ENCODE data around the gene MILR1.
"Not testable (repeated sequence)": the region's sequence is repeated elsewhere in the genome, so short reads cannot be mapped to it uniquely, and the experiment has no call there.

MILR1 gene, protein sequence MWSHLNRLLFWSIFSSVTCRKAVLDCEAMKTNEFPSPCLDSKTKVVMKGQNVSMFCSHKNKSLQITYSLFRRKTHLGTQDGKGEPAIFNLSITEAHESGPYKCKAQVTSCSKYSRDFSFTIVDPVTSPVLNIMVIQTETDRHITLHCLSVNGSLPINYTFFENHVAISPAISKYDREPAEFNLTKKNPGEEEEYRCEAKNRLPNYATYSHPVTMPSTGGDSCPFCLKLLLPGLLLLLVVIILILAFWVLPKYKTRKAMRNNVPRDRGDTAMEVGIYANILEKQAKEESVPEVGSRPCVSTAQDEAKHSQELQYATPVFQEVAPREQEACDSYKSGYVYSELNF

DNA sequence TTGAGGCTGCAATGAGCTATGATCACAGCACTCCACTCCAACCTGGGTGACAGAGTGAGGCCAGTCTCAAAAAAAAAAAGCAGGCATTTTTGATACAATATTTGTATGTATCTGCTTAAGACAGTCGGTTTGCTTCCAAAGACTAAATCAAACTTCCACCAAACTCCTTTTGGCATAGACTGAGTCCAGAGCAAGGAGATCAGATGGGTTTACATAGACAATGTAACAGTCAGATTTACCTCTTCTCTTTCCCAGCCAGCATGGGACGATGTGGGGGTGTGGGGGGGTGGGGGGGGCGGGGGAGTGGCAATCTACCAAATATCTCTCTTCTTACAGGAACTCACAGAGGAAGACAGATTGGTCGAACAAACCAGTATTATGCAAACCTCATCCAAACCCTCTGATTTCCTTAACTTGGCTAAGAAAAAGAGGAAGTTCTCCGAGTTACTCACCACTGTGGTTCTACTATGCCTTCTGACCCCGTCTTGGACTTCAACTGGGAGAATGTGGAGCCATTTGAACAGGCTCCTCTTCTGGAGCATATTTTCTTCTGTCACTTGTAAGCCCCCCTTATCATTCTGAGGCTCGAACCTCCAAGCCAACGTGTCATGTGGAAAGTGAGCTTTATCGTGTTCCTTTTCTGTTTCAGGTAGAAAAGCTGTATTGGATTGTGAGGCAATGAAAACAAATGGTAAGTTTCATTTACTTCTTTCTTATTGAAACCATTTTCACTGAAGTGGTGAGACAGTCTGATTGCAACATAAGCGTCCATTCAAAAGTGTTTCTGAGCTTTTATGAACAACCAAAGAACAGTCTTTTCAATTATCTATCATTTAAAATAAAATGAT is at the start of gene MILR1:
Gene MILR1 (plus strand): TSS at position 451 of the 848 bp plus-strand sequence. CDS start 54 bp downstream, at position 505.
- no peak for DNase-seq (ENCODE audit: low read depth in 2 of 2)

DNA sequence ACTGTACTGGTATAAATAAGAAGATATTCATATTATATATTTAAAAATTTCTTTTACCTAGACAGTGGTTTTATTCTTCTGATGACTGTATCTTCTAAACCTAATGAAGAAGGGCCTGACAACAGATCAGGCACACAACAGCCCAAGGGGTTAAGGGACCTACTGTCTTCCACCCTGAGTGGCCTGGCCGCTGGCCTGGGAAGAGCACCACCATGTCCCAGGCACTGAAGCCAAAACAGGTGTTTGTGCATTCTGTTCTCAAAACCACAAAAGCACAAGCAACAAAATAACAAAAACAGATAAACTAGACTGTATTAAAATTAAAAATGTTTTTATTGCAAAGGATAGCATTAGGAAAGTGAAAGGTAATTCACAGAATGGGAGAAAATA is 49.2 kb upstream of the MILR1 start:
- no peak for DNase-seq (ENCODE audit: low read depth in 2 of 2)

DNA sequence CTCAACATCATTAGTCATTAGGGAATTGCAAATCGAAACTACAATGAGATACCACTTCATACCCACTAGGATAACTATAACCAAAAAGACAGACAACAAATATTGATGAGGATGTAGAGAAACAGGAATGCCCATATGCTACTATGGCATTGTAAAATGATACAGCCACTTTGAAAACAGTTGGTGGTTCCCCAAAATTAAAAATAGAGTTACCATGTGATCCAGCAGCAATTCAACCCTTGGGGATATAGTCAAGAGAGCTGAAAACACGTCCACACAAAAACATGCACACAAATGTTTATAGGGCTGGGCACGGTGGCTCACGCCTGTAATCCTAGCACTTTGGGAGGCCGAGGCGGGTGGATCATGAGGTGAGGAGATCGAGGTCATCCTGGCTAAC is 48.3 kb upstream of the MILR1 start:
- DNase-seq (ENCODE audit: low read depth in 2 of 2), result no peak

DNA sequence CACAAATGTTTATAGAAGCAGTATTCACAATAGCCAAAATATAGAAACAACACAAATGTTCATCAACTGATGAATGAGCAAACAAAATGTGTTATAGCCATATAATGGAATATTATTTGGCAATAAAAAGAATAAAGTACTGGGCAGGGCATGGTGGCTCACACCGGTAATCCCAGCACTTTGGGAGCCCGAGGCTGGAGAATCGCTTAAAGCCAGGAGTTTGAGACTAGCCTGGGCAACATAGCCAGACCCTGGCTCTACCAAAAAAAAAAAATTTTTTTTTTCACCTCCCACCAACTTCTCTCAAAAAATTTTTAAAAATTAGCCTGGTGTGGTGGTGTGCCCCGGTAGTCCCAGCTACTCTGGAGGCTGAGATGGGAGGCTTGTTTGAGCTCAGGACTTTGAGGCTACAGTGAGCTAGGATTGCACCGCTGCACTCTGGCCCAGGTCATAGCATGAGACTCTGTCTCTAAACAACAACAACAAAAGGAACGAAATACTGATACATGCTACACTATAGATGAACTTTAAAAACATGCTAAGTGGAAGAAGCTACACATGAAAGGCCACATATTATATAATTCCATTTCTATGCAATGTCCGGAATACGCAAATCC is 47.6 kb upstream of the MILR1 start:
- DNase-seq (ENCODE audit: low read depth in 2 of 2), result no peak

DNA sequence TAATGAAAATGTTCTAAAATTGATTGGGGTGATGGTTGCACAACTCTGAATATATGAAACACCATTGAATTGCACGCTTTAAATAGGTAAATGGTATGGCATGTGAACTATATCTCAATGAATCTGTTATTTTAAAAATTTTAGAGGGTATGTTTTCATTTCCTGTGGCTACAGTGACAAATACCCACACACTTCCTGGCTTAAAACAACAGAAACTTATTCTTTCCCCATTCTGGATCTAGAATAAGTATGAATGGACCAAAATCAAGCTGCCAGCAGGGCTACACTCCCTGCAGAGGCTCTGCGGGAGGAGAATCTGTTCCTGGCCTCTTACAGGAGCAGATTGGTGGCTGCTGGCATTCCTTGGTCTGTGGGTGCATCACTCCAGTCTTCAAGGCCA is 47.0 kb upstream of the MILR1 start:
- DNase-seq (ENCODE audit: low read depth in 2 of 2), result no peak

DNA sequence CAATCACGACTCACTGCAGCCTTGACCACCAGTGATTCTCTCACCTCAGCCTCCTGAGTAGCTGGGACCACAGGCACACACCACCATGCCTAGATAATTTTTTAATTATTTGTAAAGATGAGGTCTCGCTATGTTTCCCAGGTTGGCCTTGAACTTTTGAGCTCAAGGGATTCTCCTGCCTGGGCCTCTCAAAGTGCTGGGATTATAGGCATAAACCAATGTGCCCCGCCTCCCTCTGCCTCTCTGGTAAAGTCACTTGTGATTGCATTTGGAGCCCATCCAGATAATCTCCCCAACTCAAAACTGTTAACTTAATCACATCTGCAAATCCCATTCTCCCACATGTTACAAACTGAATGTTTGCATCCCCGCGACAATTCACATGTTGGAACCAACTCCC is 46.4 kb upstream of the MILR1 start:
- no peak for DNase-seq (ENCODE audit: low read depth in 2 of 2)

DNA sequence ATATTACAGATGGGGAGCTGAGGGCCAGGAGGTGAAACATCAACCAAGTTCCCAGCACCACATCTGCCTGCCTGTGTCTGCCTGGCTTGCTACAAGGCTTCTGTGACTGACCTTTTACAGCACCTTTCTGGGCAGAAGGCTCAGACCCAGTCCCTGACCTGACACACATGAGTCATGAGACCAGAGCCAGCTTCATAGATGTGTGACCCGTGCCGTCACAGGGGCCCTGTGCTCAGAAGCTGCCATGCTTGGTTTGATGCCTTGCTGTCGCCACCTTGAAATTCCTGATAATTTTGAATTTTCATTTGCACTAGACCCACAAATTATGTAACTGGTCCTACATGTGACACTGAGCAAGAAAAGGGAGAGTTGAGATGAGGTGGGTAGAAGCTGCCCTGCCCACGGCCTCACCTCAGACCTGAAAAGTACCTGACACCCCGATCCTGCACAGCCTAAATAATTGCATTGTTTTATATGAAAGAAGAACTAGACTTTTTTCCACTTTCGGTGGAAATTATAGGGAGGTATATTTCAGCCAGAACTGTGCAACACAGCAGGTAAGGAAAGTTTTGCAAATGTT is 44.9 kb upstream of the MILR1 start:
- DNase-seq (ENCODE audit: low read depth in 2 of 2), result no peak

DNA sequence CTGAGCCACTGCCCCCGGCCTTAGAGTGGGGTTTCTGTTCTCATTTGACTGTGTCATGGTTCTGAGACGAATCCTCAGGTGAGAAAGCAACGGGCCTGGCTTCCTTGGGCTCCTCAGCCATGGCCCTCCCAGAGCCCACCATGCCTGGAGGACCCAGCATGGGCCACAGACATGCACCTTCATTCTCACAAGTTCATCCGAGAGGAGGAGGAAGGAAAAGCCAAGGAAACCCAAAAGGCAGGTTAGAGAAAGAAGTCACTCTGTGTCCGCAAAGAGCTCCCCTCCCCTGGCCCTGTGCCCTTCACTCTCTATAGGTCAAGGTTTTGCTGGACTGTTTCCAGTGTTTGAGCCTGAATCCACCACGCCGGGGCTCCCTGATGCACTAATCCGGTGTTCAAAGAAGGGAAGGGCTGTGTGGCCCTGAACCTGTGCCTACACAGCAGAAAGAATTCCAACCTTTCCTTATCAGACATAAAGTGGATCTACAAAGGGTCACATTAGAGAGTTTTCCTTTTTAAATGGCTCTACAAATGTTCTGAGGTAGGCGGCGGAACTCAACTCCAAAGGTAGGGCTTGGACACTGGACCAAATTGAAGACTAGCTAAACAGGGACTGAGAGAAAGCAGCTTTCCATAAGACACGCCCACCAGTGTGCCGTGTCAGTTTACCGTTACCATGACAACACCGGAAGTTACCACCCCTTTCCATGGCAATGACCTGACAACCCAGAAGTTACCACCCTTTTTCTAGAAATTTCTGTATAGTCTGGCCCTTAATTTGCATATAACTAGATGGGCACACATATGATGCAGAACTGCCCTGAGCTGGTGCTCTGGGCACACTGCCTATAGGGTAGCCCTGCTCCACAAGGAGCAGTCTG is 42.4 kb upstream of the MILR1 start:
- no peak for DNase-seq (ENCODE audit: low read depth in 2 of 2)

DNA sequence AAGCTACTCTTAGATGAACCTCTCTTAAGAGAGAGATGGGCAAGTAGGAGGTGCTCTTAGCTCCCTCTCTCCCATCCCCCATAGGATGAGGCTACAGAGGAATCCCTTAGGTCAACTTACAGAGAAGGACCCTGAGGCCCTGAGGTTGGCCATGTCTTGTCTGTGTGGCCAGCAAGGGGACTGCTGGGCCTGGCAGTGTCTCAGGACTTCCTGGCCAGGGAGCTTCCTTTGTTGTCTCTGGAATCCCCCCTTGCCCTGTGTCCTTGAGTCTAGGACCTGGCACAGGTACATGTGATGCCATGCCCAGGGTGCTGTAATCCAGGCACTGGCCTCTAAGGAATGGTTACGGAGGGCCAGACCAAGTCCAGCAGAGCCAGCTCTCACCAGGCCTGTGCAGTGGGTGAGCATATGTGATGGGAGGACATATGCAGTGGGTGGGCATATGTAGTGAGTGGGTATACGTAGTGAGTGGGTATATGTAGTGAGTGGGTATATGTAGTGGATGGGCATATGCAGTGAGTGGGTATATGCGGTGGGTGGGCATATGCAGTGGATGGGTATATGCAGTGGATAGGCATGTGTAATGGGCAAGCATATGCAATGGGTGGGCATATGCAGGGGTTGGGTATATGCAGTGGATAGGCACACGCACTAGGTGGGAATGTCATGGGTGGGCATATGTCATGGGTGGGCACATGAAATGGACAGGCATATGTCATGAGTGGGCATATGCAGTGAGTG is 38.0 kb upstream of the MILR1 start:
- DNase-seq (ENCODE audit: low read depth in 2 of 2), result no peak

DNA sequence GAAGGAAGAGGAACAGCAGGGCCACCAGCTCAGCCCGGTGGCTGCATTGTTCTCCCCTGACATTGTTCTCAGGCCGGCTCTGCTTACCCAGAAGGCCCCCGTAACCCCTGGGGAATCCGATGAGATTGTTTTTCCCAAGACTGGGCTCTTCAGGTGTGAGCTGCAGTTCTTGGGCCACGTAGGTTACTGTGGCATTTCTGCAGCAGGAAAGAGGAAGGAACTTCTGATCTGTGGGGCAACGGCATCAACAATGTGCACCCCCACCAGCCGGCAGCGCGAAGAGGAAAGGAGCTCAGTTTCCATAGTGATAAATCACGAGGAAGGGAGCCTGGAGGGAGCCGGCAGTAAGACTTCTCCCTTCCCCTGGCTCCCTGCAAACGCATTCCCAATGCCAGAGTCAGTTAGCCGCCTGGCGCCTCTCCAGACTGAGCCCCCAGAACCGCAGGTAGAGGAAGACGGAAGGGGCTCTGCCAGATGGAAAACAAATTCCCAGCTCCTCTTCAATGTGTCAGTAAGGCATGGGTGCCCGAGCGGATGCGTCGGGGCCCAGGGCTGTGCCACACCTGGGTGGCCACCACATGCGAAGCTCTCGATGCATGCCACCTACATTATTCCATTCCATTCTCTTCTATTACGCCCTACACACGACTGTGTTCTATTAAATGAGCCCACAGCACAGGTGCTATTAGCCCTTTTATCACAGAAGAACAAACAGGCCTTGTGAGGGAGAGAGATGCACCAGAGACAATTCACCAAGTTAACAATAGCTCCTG is 36.7 kb upstream of the MILR1 start:
- DNase-seq (ENCODE audit: low read depth in 2 of 2), result no peak

DNA sequence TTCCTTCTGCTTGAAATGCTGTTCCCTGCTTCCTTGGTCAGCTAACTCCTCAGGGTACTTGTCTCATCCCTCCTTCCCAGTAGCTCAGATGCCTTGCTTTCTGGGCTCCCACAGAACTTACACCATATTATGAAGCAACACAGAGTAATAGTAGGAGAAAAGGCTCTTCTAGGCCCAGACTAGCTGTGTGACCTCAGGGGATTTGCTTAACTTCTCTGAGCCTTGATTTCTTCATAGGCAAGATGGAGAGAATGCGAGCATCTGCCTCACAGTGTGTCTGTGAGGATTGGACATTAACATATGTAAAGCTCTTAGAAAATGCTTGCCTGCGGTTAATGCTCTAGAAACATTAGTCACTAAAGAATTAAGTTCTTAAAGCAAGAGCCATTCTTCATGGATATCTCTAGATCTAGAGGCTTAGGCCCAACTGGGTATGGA is 36.0 kb upstream of the MILR1 start:
- no peak for DNase-seq (ENCODE audit: low read depth in 2 of 2)

DNA sequence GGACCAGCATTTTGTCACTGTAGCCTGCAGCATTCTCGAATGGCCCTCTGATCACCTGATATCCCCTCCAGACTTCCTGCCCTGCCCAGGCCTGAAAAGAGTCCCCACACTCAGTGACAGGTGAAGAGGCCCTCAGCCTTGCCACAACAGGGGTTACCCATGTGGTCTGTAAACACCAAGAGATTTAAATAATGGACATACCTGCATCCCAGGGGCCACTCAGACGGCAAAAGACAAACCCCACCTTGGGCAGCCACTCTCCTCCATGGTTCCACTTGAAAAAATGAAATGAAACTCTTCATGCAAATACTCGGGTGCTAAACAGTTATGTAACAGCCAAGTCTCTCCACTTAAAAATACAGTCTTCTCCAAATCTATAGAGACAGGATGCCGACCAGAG is 35.4 kb upstream of the MILR1 start:
- no peak for DNase-seq (ENCODE audit: low read depth in 2 of 2)

DNA sequence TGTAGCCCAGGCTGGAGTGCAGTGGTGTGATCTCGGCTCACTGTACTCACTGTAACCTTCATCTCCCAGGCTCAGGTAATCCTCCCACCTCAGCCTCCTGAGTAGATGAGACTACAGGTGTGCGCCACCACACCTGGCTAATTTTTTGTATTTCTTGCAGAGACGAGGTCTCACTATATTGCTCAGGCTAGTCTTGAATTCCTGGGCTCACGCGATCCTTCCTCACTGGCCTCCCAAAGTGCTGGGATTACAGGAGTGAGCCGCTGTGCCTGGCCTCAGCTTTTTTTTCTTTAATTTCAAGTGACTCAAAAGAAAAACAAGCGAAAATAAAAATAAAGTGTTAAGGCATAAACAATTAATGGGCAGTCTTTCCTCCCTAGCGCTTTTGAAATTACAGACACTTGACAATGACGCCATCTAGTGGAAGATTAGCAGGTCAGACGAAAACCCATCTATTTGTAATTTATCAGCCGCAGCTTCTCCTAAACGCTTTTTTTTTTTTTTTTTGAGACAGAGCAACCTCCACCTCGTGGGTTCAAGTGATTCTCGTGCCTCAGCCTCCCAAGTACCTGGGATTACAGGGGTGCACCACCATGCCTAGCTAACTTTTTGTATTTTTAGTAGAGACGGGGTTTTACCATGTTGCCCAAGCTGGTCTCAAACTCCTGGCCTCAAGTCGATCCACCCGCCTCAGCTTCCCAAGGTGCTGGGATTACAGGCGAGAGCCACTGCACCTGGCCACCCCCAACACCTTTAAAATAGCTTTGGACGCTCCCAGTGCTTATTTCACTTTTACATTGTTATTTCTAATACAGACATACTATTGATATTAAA is 30.2 kb upstream of the MILR1 start:
- DNase-seq (ENCODE audit: low read depth in 2 of 2), result no peak

DNA sequence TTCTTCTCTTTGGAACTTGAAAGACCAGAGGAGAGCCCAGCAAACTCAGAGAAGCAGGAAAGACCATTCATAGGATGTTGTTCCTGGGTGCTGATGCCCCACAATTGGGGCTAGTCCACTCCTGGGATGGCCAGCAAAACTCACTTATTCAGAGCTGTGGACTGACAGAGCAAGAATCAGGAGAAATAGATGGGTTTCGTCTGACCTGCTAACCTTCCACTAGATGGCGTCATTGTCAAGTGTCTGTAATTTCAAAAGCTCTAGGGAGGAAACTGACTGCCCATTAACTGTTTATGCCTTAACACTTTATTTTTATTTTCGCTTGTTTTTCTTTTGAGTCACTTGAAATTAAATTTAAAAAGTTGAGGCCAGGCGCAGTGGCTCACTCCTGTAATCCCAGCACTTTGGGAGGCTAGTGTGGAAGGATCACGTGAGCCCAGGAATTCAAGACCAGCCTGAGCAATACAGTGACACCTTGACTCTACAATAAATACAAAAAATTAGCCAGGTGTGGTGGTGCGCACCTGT is 28.7 kb upstream of the MILR1 start:
- DNase-seq (ENCODE audit: low read depth in 2 of 2), result no peak

DNA sequence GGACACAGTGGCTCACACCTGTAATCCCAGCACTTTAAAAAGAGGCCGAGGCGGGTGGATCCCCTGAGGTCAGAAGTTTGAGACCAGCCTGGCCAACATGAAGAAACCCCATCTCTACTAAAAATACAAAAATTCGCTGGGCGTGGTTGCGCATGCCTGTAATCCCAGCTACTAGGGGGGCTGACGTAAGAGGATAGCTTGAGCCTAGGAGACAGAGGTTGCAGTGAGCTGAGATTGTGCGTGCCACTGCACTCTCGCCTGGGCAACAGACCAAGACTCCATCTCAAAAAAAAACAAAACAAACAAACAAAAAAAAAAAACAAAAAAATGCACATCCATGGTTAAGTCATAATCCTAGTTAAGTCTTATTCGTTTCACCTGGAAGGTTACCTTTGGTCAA is 26.8 kb upstream of the MILR1 start:
- not testable (repeated sequence) for DNase-seq (ENCODE audit: low read depth in 2 of 2)

DNA sequence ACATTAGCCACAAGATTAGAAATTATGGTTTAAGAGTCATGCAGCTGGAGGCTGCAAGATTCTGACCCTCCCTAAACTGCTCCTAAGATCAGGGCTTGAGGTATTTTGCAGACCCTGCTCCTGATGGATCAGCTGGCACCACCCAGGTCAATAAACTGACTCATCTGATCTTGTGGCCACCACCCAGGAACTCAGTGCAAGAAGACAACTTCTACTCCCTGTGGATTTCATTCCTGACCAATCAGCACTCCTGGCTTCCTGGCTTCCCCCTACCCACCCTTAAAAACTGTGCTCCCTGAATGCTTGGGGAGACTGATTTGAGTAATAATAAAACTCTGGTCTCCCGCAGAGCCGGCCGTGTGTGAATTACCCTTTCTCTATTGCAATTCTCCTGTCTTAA is 25.0 kb upstream of the MILR1 start:
- no peak for DNase-seq (ENCODE audit: low read depth in 2 of 2)

DNA sequence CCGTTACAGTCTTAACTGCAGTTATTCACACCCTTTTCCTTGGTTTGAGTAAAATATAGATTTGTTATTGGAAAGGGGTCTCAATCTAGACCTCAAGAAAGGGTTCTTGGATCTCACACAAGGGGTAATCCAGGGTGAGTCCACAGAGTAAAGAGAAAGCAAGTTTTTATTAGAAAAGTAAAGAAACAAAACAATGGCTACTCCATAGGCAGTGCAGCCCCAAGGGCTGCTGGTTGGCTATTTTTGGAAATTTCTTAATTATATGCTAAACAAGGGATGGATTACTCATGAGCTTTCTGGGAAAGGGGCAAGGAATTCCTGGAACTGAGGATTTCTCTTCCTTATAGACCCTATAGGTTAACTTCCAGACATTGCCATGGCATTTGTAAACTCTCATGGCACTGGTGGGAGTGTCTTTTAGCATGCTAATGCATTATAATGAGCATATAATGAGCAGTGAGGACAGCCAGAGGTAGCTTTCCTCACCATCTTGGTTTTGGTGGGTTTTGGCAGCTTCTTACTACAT is 24.5 kb upstream of the MILR1 start:
- DNase-seq (ENCODE audit: low read depth in 2 of 2), result no peak

DNA sequence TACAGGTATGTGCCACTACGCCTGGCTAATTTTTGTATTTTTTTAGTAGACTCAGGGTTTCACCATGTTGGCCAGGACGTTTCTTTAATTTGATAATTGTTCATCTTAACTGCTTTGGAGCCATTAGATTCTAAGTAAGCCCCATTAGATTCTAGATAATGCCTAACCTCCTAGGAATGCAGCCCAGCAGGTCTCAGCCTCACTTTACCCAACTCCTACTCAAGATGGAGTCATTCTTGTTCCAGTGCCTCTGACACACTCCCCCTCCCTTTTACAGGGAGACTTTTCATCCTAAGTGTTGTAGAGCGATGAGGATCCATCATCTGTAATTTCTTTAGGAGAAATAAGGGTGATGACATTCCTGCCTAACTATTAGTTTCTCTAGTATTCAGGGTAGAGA is 23.7 kb upstream of the MILR1 start:
- DNase-seq (ENCODE audit: low read depth in 2 of 2), result no peak
